NCI-H82 treated with DMSO at 0.1 percent for 48 hours (cell line): ENCODE data around the gene CXCR4.

Experiments
- DNase-seq: peaks from one replicate; lab custom pipeline; 2025; ENCODE audit not compliant: unreplicated experiment; lab: John Stamatoyannopoulos, UW

Gene CXCR4

DNA sequence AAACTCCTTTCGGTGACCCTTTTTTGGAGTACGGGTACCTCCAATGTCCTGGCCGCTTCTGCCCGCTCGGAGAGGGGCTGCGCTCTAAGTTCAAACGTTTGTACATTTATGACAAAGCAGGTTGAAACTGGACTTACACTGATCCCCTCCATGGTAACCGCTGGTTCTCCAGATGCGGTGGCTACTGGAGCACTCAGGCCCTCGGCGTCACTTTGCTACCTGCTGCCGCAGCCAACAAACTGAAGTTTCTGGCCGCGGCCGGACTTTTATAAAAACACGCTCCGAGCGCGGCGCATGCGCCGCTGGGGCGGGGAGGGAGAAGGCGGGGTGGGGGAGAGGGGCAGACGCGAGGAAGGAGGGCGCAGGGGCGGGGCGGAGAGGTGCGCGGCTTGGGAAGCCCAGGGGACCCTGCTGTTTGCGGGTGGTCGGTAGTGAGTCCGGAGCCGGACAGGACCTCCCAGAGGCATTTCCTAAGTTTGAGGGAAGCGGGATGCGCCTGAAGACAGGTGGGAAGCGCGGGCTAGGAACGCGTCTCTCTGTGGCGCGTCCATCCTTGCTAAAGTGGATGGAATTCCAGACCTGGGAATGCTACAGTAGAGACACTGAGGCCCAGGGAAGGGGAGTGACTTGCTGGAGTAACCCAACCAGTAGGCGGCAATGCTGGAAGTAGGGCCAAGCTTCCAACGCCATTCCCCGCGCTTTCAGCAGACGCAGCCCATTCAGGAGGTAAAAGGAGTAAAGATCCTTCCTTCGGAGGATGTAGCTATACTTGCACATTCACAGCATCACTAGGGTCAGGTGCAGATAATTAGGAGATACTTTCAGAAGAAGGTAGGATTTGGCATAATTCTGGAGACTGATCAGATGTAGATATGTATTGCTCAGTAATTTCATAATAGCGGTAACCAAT is at the start of gene CXCR4:
TSS of gene CXCR4 (minus strand) at position 241 of the 910 bp plus-strand sequence. CDS start at position 152, 89 bp downstream.
- DNase-seq: peak; percentile 51

DNA sequence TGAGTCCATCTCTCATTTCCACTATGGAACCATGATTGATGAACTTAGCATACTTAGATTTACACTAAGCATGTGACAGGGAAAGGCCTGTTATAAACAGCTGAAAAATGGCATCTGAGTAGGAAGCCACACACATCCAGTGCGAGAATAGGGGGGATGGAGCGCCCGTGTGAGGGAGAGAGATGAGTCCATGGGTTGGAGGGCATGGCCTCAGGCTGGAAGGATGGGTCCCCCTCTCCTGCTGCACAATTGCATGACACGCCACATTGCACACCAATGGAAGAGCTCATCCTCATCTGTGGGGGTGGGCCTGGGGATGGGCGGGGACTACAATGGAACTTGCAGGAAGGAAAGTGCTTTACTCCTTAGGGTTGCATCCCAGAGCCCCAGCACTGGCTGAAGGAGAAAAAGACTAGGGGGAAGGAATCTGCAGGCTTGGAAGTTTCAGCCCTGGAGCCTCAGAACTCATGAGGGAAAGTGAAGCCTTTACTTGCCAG is 46.4 kb upstream of the CXCR4 start:
- no peak for DNase-seq

DNA sequence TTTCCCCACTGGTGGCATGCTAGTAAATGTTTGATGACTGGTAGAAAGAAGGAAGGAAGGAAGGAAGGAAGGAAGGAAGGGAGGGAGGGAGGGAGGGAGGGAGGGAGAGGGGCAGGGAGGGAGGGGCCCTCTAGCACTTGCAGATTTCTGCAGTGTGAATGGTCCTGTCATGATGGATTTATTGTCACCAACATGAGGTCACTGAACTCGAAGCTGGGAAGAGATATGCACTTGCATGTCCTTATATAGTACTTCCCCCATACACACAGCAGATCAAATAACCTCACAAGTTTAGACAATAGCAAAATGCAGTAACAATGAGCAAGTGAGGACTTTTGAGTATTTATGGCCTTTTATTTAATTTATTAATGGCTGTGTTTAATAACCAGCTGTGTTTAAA is 44.5 kb upstream of the CXCR4 start:
- DNase-seq: no peak

DNA sequence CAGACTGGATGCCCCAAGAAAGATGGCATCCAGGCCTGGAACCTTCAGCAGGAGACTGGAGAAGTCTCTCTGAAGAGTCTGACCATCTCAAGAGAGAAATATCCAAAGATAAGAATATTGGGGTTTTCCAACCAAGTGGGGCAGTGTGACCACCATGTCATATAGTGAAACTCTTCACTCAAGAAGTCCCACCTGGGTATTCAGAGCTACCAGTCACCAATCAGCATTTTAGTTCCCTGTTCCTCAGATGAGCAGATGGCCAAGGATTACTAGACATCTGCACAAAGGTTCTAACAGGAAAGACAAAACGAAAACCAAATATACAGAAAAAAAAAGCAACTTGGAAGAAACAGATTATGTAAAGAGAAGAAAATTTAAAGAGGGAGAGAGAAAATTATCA is 38.5 kb upstream of the CXCR4 start:
- peak; percentile 58 for DNase-seq

DNA sequence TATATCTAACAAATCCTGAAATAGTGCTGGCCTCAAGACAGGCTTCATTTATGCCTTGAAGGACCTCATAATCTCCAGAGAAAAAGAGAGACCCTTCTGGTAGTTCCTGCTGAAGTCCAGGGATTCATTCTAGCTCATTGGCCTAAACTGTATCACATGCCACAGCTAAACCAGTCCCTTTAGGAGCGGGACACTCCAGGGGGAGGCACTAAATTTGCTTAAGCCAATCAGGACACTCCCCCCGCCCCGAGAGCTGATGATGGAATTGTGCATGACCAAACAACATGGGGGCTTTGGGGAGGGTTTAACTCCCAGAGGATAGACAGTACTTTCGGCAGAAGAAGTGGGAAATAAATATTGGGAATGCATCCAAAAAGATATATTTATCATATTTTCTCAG is 36.4 kb upstream of the CXCR4 start:
- DNase-seq: no peak

DNA sequence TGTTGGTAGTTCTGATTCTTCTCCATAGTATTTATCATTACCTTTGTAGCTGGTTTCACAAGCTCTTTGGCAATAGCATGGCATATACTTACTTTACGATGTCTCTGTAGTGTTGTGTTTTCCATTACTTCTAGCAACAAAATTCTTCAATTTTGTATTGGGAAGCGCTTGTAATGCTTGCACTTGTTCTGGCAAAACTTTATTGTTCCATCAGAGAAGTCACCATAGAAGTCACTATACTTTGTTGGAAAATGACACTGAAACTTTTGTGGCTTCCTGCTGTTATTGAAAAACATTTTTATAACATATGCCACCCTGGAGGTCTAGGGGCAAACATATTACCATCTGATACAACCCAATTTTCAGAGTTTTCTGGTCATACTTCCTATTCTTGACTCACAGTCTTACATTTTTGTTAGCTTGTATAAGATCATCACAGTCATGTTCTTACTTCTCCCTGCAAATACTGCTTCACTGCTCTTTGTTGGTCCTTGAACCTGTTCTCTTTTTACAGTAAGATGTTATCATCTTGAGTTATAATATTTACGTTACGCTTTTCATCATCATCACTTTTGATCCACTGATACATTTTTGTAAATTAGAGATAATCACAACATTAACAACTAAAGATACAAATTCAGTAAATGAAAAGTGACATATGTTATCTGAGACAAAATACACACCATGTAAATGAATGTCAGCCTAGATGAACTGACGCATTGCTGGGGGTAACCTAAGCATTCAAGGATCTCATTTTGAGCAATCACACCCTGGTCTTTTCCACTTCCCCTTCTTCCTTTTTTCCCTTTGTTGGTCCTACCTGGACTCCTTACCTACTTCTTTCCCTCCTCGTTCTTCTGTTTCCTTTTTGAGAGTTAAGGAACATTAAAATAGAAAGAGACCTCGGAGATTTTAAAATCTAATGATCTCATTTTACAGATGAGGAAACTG is 33.3 kb upstream of the CXCR4 start:
- no peak for DNase-seq

DNA sequence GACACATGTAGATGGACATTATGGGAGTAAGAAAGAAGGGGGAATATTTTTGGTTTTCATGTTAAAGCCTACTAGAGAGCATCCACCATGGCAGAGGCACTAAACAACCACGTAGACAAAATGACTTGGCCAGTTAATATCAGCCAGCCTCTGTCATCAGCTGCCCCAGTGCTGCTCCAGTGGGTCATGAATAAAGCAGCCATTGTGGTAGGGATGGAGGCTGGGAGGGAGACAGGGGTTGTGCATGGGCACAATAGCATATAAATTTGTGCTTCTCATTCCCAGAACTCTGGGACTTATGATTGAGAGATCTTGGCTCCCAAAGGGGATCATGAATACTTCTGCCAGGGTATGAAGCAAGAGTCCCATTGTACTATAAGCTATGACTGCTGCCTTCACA is 31.1 kb upstream of the CXCR4 start:
- no peak for DNase-seq

DNA sequence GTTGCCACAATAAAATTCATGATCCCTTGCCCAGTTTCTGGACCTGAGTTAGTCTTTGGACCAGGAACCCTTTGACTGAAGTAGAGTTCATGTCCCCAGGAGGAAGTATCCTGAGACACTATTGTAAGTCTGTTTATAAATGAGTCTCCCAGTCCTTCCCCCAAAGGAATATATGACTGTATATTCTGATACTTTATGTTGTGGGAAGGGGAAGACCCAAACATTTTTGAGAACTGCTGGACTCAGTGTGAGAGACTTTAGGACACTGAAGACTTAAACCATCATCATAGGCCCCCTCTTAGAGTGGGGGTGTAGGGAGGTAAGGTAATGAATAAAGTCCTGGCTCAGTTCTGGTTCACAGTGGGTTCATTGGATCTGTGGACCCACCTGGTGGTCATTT is 28.6 kb upstream of the CXCR4 start:
- no peak for DNase-seq

DNA sequence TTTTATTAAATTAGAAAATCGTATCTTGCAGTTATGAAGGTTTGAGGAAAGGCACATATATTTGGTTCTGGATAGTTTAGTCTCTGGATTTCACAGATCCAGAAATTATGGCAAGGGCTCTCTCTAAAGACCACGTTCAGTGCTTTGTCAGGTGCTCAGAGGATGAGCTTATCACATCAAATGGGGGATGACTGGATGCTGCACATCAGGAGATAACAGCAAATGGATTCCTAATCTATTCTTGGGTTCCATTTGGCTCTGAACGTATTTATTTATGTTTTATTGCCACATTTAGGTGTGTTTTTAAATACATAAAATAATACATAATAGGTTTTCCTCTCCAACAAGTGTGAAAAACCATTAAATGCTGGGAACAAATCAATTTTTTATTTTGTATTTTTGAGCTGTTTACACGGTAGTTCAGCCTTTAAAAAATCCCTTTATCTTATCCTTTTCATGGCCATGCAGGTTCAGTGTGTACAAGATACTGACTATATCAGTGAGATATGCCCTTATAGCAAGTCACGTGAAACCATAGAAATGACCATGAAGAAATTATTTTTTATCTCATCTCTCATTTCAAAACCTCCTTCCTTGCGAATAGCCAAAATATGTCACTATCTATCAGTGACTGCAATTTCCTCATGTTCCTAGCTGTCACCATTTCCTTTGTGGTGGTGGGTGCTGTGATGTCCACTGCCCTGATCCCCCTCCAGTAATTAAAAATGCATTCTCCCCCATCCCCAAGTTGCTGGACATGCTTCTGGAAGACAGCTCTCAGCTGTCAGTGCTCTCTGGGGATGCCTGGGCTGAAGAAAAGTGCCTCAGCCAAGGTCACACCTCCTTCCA is 25.9 kb upstream of the CXCR4 start:
- DNase-seq: no peak

DNA sequence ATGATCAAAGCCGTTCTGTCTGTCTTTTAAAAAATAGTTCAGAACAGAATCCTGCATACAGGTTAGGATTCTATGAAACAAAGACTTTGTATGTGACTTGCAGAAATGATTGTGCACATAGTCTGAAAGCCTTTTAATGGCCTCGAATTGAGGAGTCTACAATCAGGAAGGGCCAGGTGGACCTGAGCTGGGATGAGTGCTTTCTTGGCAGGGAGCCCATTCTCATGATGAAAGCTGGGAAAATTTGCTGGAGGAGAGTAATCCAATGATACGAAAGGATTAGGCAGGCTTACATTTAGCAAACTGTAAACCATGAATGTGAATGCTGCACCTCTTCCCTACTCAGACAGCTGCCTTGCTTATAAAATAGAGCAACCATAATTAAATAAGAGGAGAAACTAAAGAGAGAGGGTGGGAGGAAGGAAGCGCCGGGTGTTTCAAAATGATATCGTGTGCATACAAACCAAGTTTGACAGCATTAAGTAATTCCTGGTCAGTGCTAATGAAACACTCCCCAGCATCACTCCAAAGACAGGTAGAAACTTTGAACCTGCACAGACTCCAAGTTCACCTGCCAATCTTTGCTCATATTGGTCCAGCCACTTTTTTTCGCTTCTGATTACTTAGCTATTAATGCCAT is 23.7 kb upstream of the CXCR4 start:
- DNase-seq: peak; percentile 100

DNA sequence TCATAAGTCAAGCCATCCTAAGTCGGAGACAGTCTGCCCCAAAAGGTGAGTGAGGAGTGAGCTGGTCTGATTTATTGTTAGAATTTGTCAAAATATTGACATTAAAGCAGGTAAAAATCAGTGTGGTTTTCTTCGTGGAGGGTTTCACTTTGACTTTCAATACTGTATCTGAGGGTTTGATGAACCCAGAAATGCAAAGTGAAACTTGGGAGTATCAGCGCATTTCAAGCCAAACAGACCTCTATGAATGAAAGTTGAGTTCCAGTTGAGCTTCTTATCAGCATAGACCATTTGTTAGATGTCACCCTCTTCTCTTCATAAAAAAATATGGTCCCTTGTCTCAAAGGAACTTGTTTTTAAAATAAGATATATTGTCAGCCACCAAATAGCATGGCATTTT is 21.7 kb upstream of the CXCR4 start:
- no peak for DNase-seq

DNA sequence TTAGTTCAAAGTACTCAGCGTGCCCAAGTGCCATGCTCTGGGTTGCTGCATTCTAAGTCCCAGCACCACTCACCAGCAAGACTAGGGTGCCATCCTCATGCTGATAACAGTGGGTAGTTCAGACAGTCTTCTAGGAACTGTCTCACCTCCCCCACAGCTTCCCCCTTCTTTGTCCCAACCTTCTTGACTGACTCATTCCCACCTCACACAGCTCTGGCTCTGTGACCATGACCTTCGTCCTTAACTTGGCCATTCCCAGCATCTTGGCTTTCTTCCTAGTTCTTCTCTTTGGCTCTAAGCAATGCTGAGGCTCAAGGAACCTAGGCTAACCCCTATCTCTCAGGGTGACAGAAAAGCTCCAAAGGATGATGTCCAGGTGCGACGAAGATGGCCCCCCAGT is 20.0 kb upstream of the CXCR4 start:
- no peak for DNase-seq

DNA sequence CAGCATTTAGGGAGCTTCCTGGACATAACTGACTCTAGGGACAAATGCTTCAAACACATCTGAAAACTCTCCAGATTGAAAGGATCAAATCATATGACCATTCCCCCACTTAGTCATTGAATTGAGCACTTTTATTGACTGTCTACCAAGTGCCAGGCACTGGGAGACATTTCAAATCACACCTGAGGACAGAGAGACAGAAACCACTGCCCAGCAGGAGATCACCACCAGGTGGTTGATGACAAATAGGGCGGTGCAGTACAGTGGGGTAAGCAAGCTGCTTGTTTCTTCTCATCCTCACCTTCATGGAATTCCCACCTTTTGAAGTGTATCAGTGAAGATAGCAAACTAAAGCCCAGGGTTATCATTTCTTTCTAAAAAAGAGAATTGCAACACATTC is 19.0 kb upstream of the CXCR4 start:
- no peak for DNase-seq

DNA sequence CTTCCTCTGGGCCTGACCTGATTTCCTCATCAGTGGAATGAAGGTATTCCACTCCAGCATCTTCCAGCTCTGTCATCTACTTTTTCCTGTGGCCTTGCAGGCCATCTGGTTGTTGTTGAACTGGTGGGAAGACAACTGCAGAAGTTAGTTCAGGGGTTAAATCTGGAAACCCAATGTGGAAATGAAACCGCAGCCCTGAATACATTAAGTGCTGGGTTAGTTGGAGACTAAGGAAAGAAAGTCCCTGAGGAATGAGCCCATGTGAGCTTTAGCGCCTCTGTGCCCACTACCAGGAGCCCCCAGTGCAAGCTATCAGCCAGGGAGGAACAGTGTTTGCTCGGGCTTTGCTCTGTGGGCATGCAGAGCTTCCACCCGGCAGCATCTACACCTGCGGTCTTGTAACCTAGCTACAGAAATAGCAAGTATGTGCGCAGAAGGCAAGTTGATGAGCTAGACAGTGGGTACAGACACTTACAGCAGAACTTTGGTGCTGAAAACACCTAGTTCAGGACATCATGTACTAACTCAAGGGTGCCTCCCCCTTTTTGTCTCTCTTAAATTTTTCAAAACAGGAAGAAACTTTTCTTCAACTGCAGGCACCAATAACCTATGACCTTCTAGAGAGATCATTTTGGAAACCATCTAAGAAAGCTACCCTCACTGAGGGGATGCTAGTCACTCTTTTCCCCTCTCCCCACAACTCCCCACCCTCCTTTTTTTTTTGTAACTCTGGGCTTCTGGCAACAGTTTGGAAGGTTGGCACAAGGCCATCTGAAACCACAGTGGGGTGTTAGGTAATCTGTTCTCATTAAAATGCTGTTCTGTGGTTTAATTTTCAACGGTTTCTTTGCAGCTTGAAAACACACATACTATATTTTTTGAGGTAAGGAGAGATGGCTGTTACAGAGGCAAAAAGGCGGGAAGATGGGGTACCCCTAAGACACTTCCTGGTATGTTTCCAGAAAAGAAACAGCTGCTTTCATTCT is 18.3 kb upstream of the CXCR4 start:
- no peak for DNase-seq

DNA sequence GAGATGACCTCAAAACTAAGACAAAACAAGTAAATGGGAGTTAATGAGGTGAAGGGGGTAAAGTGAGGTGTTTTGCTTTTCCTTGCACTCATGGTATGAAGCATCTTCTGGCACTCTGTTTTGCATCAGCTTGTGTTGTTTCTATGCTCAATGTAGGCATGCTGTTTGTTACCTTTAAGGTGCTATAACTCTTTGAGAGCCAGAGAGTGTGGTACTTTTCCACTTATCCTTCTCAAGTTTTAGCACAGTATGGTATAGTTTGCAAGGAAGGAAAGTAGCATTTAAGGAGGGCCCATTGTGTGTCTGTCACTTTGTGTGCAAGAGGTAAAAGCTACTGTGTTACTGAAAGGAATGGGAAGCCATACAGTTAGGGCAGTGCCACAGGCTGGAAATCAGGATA is 17.5 kb upstream of the CXCR4 start:
- no peak for DNase-seq

DNA sequence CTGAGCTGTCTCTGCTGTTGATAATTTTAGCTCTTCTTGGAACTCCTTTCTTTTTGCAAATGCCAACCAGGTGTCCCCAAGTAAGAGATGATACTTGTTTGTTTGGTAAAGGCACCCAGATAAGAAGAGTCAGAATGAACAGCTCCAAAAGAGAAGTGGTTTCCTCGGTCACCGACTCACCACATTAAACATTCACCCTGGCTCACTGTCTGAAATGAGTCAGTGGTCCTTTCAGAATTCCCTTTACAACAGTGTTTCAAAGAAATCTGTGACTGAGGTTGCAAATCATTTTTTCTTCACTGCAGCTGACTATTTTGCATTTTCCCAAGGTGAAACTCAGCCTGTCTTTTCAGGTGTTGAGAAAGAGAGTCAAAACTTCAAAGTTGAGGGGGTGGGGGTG is 16.2 kb upstream of the CXCR4 start:
- no peak for DNase-seq

DNA sequence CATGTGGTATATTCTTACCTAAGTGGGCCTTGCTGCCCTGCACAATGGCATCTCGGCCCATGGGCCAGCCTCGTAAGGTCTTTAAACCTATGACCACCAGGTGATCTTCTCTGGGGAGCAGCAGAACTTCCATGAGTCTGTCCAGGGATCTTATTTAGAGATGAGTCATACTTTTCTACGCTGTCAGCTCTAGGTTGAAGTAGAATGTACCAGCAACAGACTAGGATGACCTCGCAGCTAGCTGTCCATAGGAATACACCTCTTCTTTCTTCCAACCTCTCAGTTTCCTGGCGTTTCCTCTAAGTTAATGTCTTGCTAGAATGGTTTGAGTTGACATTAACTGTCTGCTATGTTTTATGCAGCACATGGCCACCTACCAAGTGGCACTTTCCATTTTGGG is 15.6 kb upstream of the CXCR4 start:
- no peak for DNase-seq

DNA sequence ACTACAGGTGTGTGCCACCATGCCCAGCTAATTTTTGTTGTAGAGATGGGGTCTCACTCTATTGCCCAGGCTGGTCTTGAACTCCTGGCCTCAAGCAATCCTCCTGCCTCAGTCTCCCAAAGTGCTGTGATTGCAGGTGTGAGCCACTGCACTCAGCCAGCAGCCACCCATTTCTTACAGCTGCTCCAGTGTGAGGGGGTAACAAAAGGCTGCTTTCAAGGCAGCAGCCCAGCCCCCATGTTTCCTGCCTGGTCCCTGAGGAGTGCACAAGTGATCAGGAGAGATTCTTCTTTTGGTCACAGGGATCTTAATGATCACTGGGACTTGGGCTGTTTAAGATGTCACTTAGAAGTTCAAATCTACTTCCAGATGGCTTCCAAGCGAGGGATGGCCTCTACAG is 15.2 kb upstream of the CXCR4 start:
- no peak for DNase-seq

DNA sequence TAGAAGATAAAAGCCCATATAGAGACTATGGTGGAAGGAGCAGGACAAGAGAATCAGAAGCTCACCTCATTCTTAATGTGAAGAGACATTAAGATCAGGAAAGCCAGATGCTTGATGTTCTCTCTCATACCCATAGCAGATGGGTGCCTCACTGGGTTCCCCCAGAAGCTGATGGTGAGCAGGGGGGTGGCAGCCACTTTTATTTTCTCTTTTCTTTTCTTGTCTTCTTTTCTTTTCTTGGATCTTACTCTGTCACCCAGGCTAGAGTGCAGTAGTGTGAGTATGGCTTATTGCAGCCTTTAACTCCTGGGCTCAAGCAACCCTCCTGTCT is 14.8 kb upstream of the CXCR4 start:
- DNase-seq: no peak
